HFFc6 (cell line): ENCODE measurements around the gene FAM241A. TPM values are rescaled to one million over a fixed set of nuclear protein-coding genes. Genes with fewer than 3 reads are reported as not detected.
"Not testable (repeated sequence)": the region's sequence is repeated elsewhere in the genome, so short reads cannot be mapped to it uniquely, and the experiment has no call there.

ENCODE experiments used
- DNase-seq: peaks from one replicate; pipeline ENCODE4 v3.0.0-alpha.2; 2018
- H3K27ac Mint-ChIP-seq: 2 replicates; pipeline ENCODE4 v1.8.0; 2020; ENCODE audit warnings: mild to moderate bottlenecking, mixed read lengths
- H3K27me3 Mint-ChIP-seq: 2 replicates; pipeline ENCODE4 v1.8.0; 2021; ENCODE audit warnings: mild to moderate bottlenecking, moderate library complexity, mixed read lengths; ENCODE audit not compliant: insufficient read depth
- H3K36me3 Mint-ChIP-seq: 2 replicates; pipeline ENCODE4 v1.8.0; 2021; ENCODE audit warnings: low read depth, mixed read lengths
- H3K4me1 Mint-ChIP-seq: 2 replicates; pipeline ENCODE4 v1.8.0; 2020; ENCODE audit warnings: low read depth, mixed read lengths
- H3K4me3 Mint-ChIP-seq: 2 replicates; pipeline ENCODE4 v1.8.0; 2020; ENCODE audit warnings: mild to moderate bottlenecking, moderate library complexity, mixed read lengths
- H3K9me3 Mint-ChIP-seq: 2 replicates; pipeline ENCODE4 v1.8.0; 2020; ENCODE audit warnings: mild to moderate bottlenecking, mixed read lengths
- total RNA-seq, 6 experiments: library from RNA; stranded (reverse); fragmentation: NEBNext Ultra II Directional; extraction: Animal tissue kit (Norgen Biotek cat#: 25700); gene quantifications; 2 replicates in 1 of 6; 3 replicates in 5 of 6; pipeline ENCODE4 v1.2.3, GENCODE V29; 2021
- TF ChIP-seq, protein P1 (sequence below): fragments of 200-600 bp; sonication (generic); IDR thresholded peaks from 2 replicates; pipeline ENCODE4 v1.5.0; 2021; ENCODE audit warnings: antibody characterized with exemption, mild to moderate bottlenecking

The FAM241A gene
- total RNA-seq, 6 experiments from 2014 or later: 0.50 to 0.78 (median 0.57) TPM

GRCh38 chr4:112168719-112169500 lies 23.7 kb downstream of the FAM241A start:
- peaks cover 32% of the 10 kb centered on the region for H3K4me1 Mint-ChIP-seq
- no peak for DNase-seq
- H3K4me3 Mint-ChIP-seq: no peak overlapping the region
- TF ChIP-seq, protein P1, sequence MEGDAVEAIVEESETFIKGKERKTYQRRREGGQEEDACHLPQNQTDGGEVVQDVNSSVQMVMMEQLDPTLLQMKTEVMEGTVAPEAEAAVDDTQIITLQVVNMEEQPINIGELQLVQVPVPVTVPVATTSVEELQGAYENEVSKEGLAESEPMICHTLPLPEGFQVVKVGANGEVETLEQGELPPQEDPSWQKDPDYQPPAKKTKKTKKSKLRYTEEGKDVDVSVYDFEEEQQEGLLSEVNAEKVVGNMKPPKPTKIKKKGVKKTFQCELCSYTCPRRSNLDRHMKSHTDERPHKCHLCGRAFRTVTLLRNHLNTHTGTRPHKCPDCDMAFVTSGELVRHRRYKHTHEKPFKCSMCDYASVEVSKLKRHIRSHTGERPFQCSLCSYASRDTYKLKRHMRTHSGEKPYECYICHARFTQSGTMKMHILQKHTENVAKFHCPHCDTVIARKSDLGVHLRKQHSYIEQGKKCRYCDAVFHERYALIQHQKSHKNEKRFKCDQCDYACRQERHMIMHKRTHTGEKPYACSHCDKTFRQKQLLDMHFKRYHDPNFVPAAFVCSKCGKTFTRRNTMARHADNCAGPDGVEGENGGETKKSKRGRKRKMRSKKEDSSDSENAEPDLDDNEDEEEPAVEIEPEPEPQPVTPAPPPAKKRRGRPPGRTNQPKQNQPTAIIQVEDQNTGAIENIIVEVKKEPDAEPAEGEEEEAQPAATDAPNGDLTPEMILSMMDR: no peak
- H3K36me3 Mint-ChIP-seq: no peaks in the 10 kb centered on the region
- no peak overlapping the region for H3K27ac Mint-ChIP-seq
- no peaks in the 10 kb centered on the region for H3K9me3 Mint-ChIP-seq
- H3K27me3 Mint-ChIP-seq: no peaks in the 10 kb centered on the region

DNA sequence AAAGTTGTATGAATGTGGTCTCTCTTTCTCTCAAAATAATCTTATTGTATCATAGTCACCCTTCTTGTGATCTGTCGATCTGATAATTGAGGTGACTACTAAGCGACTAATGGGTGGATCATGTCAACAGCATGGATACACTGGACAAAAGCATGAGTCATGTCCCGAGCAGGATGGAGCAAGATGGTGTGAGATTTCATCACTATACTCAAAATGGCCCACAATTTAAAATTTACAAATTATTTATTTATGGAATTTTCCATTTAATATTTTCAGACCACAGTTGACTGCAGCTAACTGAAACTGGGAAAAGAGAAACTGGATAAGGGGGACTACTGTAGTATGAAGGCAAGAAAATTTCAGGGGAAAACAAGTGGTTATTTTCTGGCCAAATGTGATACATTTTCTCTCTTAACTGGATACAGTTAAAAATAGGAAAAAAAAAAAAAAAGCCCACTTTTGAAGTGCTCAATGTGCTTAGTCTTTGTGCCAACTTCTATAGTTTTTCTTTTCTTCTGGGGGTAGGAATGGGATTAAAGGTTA lies 25.3 kb downstream of the FAM241A start:
- Mint-ChIP-seq H3K27ac (peak overlapping the region; percentile 85), H3K4me1 (peaks cover 39% of the 10 kb centered on the region), H3K36me3 (no peaks in the 10 kb centered on the region), H3K9me3 (no peaks in the 10 kb centered on the region), H3K4me3 (peak overlapping the region; percentile 59; the same call in 1 of the 2 replicates), H3K27me3 (no peaks in the 10 kb centered on the region)
- TF ChIP-seq, protein P1: no peak
- DNase-seq: peak; percentile 91

DNA sequence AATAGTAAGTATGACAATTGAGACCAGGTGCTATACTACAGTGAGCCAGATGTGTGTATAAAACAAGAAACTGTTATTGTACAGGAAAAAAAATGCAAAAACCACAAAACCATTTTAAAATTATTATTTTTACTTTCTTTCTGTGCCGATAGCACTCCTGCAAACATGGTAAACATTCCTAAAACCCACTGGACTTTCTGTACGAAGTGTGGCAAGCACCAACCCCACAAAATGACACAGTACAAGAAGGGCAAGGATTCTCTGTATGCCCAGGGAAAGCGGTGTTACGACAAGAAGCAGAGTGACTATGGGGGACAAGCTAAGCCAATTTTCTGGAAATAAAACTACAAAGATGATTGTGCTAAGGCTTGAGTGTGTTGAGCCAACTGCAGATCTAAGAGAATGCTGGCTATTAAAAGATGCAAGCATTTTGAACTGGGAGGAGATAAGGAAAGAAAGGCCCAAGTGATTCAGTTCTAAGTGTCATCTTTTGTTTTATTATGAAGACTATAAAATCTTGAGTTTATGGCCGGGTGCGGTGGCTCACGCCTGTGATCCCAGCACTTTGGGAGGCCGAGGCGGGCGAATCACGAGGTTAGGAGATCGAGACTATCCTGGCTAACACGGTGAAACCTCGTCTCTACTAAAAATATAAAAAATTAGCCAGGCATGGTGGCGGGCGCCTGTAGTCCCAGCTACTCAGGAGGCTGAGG lies 26.0 kb downstream of the FAM241A start:
- peak overlapping the region; percentile 85 for H3K27ac Mint-ChIP-seq
- DNase-seq: peak; percentile 11

DNA sequence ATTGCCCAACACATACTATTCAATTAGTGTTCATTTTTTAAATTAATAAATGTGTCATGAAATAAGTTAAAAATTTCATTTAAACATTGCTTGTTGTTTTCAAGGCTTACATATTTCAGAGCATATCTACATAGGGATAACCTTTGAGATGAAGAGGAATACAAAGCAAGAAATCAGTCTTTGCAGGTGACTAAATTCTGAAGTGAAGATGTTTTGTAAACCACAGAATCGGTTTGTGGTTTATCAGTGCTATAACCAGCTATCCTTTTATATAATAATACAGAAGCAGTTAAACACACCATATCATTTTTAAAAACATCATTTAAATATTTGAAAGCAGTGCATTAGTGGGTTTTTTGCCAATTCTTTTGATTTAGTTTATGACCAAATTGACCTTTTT lies 26.9 kb downstream of the FAM241A start:
- H3K4me3 Mint-ChIP-seq: no peak overlapping the region
- H3K27me3 Mint-ChIP-seq: no peaks in the 10 kb centered on the region

More for the DNA sequence above, 26.0 kb downstream of the FAM241A start:
- not testable (repeated sequence) for H3K27me3 Mint-ChIP-seq, H3K36me3 Mint-ChIP-seq, H3K9me3 Mint-ChIP-seq
- peak overlapping the region; percentile 59 for H3K4me3 Mint-ChIP-seq
- peaks cover 39% of the 10 kb centered on the region for H3K4me1 Mint-ChIP-seq

DNA sequence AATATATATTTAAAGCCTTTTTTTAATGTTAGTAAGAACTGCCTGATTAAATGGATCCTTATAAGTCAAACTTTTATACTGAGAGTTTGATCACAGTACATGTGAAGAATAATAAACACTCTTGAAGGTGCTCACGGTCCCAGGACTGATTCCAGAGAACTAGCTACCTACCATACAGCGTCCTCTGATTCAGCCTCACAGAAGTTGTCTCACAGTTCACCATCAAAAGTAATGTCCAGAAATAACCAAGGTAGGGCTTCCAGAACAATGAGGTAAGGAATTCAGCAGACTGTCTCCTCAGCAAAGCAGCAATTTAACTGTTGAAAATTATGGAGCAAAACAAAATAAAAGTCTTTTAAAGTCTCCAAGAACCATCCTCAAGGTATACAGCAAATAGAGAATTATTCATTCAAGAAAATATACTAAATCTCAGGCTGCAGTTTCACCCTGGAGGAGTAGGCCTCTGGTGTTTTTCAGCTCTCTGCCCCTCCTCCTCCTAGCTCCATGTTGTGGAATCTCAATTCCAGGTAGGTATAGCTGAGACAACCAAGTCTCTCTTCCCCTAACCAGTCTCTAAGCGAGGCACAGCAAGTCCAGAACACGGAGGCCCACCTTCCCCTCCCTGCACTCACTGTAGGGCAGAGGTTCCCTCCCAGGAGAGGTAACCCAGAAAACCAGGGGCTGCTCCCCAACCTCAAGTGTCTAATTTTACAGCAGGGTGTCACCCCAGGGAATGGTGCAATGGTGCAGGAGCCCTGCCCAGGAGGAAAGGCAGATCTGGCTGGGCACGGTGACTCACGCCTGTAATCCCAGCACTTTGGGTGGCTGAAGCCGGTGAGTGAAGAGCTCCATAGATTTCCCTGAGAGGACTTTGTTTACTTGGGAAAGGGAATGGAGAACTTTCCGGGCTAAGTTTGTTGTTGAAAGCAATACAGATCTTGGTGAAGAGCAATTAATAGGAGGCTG lies 28.6 kb downstream of the FAM241A start:
- no peaks in the 10 kb centered on the region for H3K27me3 Mint-ChIP-seq

More for the DNA sequence above, 26.9 kb downstream of the FAM241A start:
- H3K27ac Mint-ChIP-seq: no peak overlapping the region
- H3K36me3 Mint-ChIP-seq: no peaks in the 10 kb centered on the region
- no peaks in the 10 kb centered on the region for H3K9me3 Mint-ChIP-seq
- peaks cover 39% of the 10 kb centered on the region for H3K4me1 Mint-ChIP-seq
- DNase-seq: no peak
- TF ChIP-seq, protein P1: no peak

More for the DNA sequence above, 28.6 kb downstream of the FAM241A start:
- TF ChIP-seq, protein P1: no peak
- no peak overlapping the region for H3K4me3 Mint-ChIP-seq
- H3K36me3 Mint-ChIP-seq: no peaks in the 10 kb centered on the region
- no peaks in the 10 kb centered on the region for H3K9me3 Mint-ChIP-seq
- peak overlapping the region; percentile 30; the same call in 1 of the 2 replicates for H3K27ac Mint-ChIP-seq
- peaks cover 45% of the 10 kb centered on the region for H3K4me1 Mint-ChIP-seq
- DNase-seq: peak; percentile 9
